ENCODE measurements around the gene MBTPS1. TPM values are rescaled to one million over a fixed set of nuclear protein-coding genes. Genes with fewer than 3 reads are reported as not detected.

Gene MBTPS1
- total RNA-seq, 4 donors from 2014 or later: 36.3 to 77.6 (median 53.0) TPM

DNA sequence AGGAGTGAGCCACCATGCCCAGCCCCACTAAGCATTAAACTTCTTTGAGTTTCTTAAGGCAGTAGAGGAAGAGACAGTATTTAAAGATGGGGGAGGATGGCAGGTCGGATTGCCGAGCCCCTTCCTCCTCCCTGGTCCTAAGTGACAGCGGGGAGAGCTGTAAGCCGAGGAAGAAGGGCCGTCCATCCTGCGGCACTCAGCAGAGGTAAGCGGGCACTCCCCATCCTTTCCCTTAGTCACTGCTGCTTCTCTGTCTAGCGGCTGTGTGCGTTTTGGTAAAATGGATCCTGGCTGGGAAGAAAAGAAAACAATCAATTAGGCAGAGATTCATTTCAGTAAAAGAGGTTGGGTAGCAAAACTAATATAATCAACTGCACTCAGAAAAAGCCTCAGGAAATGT, 42.3 kb upstream of the MBTPS1 start:
- H3K36me3 ChIP-seq: no peaks in the 10 kb centered on the region
- intact Hi-C loops (cut with DNase I): no loop called here
- no peaks in the 10 kb centered on the region for H3K4me1 ChIP-seq
- no peak overlapping the region for H3K4me3 ChIP-seq
- H3K27ac ChIP-seq: no peak overlapping the region
- H3K9me3 ChIP-seq: no peaks in the 10 kb centered on the region
- peaks cover 0 to 56% (median 0%) of the 10 kb centered on the region in 4 donors for H3K27me3 ChIP-seq
- TF ChIP-seq, protein P1, sequence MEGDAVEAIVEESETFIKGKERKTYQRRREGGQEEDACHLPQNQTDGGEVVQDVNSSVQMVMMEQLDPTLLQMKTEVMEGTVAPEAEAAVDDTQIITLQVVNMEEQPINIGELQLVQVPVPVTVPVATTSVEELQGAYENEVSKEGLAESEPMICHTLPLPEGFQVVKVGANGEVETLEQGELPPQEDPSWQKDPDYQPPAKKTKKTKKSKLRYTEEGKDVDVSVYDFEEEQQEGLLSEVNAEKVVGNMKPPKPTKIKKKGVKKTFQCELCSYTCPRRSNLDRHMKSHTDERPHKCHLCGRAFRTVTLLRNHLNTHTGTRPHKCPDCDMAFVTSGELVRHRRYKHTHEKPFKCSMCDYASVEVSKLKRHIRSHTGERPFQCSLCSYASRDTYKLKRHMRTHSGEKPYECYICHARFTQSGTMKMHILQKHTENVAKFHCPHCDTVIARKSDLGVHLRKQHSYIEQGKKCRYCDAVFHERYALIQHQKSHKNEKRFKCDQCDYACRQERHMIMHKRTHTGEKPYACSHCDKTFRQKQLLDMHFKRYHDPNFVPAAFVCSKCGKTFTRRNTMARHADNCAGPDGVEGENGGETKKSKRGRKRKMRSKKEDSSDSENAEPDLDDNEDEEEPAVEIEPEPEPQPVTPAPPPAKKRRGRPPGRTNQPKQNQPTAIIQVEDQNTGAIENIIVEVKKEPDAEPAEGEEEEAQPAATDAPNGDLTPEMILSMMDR (IDR thresholded peaks at IDR 0.05): no peak
- no peak for TF ChIP-seq POLR2A (IDR thresholded peaks at IDR 0.05)
- 26 to 39% methylated on average over 9 of the region's 9 CpGs for WGBS, 2 donors
- DNase-seq: no peak

DNA sequence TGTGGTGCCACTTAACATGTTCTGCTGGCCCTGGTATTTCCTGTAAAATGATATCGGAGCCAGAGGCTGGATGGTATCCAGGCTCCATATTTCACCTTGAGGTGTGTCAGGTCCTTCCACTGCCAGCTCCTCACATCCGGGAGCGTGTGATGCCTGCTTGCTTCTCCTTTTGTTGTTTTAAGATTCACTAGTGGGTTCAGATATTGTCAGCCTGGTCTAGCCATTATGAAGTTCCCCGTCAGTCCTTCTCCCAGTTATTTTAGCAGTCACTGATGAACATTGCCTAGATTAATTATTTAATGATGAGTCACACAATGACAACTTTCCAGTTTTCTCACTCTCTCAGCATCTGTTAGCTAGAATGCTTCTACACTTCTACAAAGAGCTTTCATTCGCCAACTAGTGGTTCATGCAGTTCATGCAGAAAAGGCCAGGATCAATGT, 39.6 kb upstream of the MBTPS1 start:
- DNase-seq: no peak
- Histone ChIP-seq H3K27me3 (peaks cover 0 to 41% (median 0%) of the 10 kb centered on the region in 4 donors), H3K36me3 (no peaks in the 10 kb centered on the region), H3K4me1 (no peaks in the 10 kb centered on the region), H3K27ac (no peak overlapping the region), H3K9me3 (no peaks in the 10 kb centered on the region), H3K4me3 (no peak overlapping the region)
- intact Hi-C loops (cut with DNase I): no loop called here
- WGBS, 2 donors: 31 to 40% methylated on average over 4 to 5 of the region's 5 CpGs
- no peak for TF ChIP-seq POLR2A (IDR thresholded peaks at IDR 0.05)
- TF ChIP-seq, protein P1 (IDR thresholded peaks at IDR 0.05): peak in 1 of 6 experiments; percentile 37

- H3K27me3 ChIP-seq: peaks cover 0 to 39% (median 0%) of the 10 kb centered on the region in 4 donors
- 90 to 91% methylated on average over 6 of the region's 6 CpGs for WGBS, 2 donors
- no peak overlapping the region for H3K4me3 ChIP-seq
- no peak overlapping the region for H3K27ac ChIP-seq
- TF ChIP-seq, protein P1 (IDR thresholded peaks at IDR 0.05): no peak
- no peak for TF ChIP-seq POLR2A (IDR thresholded peaks at IDR 0.05)
- no peaks in the 10 kb centered on the region for H3K36me3 ChIP-seq
- H3K4me1 ChIP-seq: no peaks in the 10 kb centered on the region
- intact Hi-C loops (cut with DNase I): no loop called here
- no peaks in the 10 kb centered on the region for H3K9me3 ChIP-seq
- no peak for DNase-seq
Observed at GRCh38 chr16:84155771-84156170, 39.0 kb upstream of the MBTPS1 start.

GRCh38 chr16:84155226-84155625, 38.5 kb upstream of the MBTPS1 start:
- TF ChIP-seq POLR2A (IDR thresholded peaks at IDR 0.05): no peak
- TF ChIP-seq, protein P1 (IDR thresholded peaks at IDR 0.05): no peak
- no peaks in the 10 kb centered on the region for H3K9me3 ChIP-seq
- H3K4me3 ChIP-seq: no peak overlapping the region

DNA sequence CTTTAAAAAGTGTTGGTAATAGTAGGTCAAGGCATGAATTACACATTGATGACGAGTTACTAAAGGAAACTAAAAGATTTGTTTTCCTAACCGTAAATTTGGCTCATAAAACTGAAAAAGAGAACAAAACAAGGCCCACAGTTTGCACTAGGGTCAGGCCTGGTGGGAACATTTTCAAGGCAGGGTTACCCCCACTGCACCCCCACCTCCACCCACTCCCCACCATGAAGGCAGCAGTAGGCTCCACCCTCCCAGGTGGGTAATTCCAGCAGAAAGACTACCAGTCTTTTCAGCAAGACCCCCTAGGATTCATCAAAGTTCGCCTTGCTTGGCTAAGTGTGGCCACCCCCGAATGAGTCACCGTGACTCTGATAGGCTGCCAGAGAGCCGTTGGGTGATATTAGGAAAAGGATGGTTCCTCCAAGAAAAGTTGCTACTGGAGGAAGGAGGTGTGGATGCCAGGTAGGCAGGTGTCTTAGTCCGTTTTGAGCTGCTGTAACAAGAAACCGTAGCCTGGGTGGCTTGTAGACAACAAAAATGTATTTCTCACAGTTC, 37.0 kb upstream of the MBTPS1 start:
- WGBS, 2 donors: 53 to 56% methylated on average over 4 of the region's 8 CpGs

More at GRCh38 chr16:84155226-84155625, 38.5 kb upstream of the MBTPS1 start:
- Histone ChIP-seq H3K27me3 (peaks cover 0 to 35% (median 0%) of the 10 kb centered on the region in 4 donors), H3K27ac (no peak overlapping the region), H3K4me1 (no peaks in the 10 kb centered on the region), H3K36me3 (no peaks in the 10 kb centered on the region)
- intact Hi-C loops (cut with DNase I): no loop called here
- 93 to 100% methylated on average over 3 to 4 of the region's 4 CpGs for WGBS, 2 donors
- no peak for DNase-seq

More for the DNA sequence above, 37.0 kb upstream of the MBTPS1 start:
- Histone ChIP-seq H3K36me3 (no peaks in the 10 kb centered on the region), H3K27ac (no peak overlapping the region), H3K4me3 (no peak overlapping the region), H3K9me3 (no peaks in the 10 kb centered on the region), H3K27me3 (peaks cover 0 to 20% (median 0%) of the 10 kb centered on the region in 4 donors), H3K4me1 (no peaks in the 10 kb centered on the region)
- no peak for DNase-seq
- no peak for TF ChIP-seq POLR2A (IDR thresholded peaks at IDR 0.05)
- TF ChIP-seq, protein P1 (IDR thresholded peaks at IDR 0.05): no peak
- intact Hi-C loops (cut with DNase I): no loop called here

Data from esophagus squamous epithelium (tissue), 5 donors.